ENCODE measurements around the gene ANGPTL2.
A peak's percentile ranks its signal among the peaks of the same experiment; 100 is the strongest.

ANGPTL2 gene

DNA sequence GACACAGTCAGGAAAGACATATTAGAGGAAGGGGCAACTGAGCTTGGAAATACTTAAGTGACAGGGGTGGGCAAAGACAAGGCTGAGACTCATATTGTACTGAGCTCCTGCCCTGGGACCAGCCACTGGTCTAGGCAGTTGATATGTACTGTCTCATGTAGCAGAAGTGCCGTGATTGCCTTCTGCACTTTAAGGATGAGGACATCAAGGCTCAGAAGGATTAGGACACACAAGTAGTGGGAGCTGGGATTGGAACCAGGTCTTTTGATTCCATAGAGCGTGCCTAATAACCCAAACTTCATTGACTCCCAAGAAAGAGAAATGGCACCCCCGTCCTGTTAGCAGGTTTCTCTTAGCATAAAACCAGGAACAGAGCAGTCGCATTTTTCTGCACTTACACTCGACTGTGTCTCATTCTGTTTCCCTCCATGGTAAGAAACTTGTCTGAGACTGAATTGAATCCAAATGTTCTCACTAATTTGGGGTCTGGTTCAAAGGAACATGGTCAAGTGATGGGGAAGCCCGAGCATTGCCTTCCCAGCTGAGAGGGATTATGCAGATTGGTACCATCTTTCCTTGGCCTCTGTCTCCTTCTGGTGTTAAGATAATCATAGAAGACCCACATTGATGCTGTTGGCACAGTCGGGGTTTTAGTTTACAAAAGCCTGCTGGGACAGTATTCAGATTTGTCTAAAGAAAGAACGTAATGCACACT lies 70.4 kb downstream of the ANGPTL2 start:
- TF ChIP-seq, protein P1, sequence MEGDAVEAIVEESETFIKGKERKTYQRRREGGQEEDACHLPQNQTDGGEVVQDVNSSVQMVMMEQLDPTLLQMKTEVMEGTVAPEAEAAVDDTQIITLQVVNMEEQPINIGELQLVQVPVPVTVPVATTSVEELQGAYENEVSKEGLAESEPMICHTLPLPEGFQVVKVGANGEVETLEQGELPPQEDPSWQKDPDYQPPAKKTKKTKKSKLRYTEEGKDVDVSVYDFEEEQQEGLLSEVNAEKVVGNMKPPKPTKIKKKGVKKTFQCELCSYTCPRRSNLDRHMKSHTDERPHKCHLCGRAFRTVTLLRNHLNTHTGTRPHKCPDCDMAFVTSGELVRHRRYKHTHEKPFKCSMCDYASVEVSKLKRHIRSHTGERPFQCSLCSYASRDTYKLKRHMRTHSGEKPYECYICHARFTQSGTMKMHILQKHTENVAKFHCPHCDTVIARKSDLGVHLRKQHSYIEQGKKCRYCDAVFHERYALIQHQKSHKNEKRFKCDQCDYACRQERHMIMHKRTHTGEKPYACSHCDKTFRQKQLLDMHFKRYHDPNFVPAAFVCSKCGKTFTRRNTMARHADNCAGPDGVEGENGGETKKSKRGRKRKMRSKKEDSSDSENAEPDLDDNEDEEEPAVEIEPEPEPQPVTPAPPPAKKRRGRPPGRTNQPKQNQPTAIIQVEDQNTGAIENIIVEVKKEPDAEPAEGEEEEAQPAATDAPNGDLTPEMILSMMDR (IDR thresholded peaks at IDR 0.05; ENCODE audit: low read length, missing control alignments), result no peak
- no peak overlapping the region for H3K4me3 ChIP-seq (replicated peaks; ENCODE audit: low read depth, low read length)
- DNase-seq (ENCODE audit: low read depth), result no peak

DNA sequence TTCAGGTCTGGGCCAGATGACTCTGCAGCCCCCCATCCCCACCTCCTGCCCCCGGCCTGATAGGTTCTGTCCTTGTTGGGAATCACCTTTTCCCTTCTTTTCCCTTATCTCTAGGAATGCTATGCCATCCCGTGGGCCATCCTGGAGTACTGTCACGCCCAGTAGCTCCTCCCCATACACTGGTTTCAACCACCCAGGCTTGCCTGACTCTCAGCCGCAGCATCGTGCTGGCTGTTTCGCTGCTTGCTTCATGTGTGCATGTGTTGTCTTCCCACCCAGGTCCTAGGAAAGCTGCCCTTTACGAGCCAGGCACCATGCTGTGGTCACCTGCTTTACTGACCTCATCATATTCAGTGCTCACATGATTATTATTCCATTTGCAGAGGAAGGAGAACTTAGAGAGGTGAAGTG lies 71.8 kb downstream of the ANGPTL2 start:
- DNase-seq (ENCODE audit: low read depth), result no peak
- no peak overlapping the region for H3K4me3 ChIP-seq (replicated peaks; ENCODE audit: low read depth, low read length)
- TF ChIP-seq, protein P1 (IDR thresholded peaks at IDR 0.05; ENCODE audit: low read length, missing control alignments), result no peak

DNA sequence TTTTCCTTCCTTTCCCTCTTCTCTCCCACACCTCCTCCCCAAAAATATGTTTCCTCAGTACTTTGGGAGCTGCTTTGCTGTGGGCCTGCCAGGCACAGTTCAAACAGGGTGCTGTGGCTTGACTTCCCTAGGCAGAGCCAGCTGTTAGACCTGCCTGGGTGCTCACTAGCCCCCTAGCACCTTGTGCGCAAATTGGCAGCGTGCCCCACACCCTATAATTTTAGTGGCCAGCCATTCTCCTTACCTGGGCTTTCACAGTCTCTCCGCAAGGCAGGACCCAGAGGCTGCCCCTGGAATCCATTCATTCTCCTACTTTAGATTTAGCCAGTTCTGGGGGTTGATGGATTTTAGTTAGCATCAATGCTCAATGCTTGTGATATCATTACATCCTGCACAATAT lies 72.3 kb downstream of the ANGPTL2 start:
- DNase-seq (ENCODE audit: low read depth), result no peak
- TF ChIP-seq, protein P1 (IDR thresholded peaks at IDR 0.05; ENCODE audit: low read length, missing control alignments), result no peak
- no peak overlapping the region for H3K4me3 ChIP-seq (replicated peaks; ENCODE audit: low read depth, low read length)

DNA sequence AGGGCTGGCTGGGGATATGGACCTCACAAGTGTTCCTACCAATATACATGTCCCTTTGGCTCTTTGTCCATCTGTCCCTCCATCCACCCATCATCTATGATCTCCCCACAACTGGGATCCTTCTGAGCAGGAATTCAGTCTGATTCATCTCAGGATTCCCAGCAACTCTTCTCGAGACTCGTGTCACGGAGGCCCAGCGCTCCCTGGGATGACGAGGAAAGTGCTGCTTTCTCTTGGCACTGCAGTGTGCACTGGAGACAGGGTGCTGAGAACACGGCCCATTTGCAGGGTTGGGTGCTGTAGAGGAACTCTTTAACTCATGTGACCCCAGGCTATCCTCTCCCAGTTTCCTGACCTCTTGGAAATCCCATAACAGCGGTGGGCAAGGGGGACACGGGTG lies 72.9 kb downstream of the ANGPTL2 start:
- DNase-seq (ENCODE audit: low read depth), result peak; percentile 58
- no peak overlapping the region for H3K4me3 ChIP-seq (replicated peaks; ENCODE audit: low read depth, low read length)
- TF ChIP-seq, protein P1 (IDR thresholded peaks at IDR 0.05; ENCODE audit: low read length, missing control alignments), result no peak

DNA sequence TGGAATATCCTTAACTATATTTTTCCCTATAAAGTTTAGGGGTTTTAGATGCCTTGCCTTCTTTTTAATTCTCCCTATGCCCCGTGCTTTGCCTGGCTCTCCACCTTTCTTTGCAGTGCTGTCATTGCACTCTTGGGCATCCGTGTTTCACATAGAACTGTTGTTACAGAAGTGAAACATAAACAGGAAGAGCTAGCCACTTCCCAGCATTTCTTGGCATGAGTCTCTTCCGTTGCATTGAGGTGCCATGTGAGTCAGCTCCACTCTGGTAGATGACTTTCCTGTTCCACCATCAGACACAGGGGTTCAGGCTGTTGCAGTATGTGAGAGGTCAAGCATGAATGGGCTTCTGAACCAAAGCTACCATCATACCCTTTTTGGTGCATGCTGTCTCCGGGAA lies 73.4 kb downstream of the ANGPTL2 start:
- DNase-seq (ENCODE audit: low read depth), result peak; percentile 98
- TF ChIP-seq, protein P1 (IDR thresholded peaks at IDR 0.05; ENCODE audit: low read length, missing control alignments), result peak; percentile 78
- H3K4me3 ChIP-seq (replicated peaks; ENCODE audit: low read depth, low read length), result no peak overlapping the region

DNA sequence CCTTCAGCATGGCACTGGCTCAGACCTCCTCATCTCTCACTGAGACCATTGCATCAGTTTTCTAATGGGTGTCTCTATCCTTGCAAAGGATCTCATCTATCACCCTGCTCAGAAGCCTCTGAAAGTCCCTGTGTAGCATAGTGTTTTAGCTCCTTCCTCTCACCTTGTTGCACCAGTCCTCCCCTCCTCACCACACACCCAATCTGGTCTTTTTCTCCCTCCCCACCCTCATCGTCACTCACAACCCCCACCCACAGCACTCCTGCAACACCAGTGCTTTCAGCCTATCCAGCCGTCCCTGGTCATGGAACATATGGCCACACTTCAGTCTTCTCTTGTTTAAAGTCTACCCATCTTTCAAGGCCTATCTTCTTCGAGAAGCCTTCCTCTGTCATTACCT lies 74.5 kb downstream of the ANGPTL2 start:
- DNase-seq (ENCODE audit: low read depth), result no peak
- no peak overlapping the region for H3K4me3 ChIP-seq (replicated peaks; ENCODE audit: low read depth, low read length)
- TF ChIP-seq, protein P1 (IDR thresholded peaks at IDR 0.05; ENCODE audit: low read length, missing control alignments), result no peak

DNA sequence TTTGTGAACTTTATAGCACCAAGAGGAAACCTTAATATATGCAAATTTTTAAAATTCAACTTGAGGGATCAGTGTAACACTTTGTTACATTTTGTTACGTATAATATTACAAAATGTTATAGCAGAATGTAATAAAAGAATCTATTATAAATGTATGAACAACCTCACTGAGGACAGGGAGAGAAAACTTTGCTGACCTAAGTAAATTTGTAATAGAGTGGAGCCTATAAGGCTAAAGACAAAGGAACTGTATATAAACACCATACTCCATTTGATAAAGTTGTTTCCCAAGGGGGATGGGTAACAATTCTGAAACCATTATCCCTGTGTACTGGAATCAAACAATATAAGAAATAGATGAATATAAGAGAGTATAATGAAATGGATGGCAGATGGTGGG lies 77.3 kb downstream of the ANGPTL2 start:
- TF ChIP-seq, protein P1 (IDR thresholded peaks at IDR 0.05; ENCODE audit: low read length, missing control alignments), result no peak
- DNase-seq (ENCODE audit: low read depth), result no peak
- H3K4me3 ChIP-seq (replicated peaks; ENCODE audit: low read depth, low read length), result no peak overlapping the region

Data from fibroblast of pulmonary artery (primary cell).